Stimulated activated CD4-positive, alpha-beta T cell treated with anti-CD3 and anti-CD28 coated beads, Interleukin-2, amount 100 ng/mL, for 48 hours (primary cell): ENCODE measurements around the gene ZNF140.
A peak's percentile ranks its signal among the peaks of the same experiment; 100 is the strongest.

Experiments
- DNase-seq, 2 donors: peaks; one replicate each; pipeline ENCODE4 v3.0.0-alpha.2; 2020

Gene ZNF140

DNA sequence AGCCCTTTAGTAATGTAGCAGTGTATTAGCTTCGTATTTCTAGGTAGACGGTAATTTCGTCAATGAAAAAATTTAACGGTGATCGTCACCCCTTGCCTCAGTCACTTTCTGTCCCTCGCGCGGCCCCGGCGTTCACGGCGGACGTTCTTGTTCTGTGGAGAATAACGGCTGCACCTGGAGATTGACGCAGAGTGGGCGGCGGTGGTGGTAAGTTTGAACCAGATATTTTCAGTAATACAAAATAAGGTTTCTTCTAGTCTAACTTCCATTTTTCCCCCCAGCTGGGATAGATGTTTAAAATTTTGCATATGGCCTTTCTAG, 50.0 kb downstream of the ZNF140 start:
- DNase-seq: peak in 1 of 2 donors; percentile 18

DNA sequence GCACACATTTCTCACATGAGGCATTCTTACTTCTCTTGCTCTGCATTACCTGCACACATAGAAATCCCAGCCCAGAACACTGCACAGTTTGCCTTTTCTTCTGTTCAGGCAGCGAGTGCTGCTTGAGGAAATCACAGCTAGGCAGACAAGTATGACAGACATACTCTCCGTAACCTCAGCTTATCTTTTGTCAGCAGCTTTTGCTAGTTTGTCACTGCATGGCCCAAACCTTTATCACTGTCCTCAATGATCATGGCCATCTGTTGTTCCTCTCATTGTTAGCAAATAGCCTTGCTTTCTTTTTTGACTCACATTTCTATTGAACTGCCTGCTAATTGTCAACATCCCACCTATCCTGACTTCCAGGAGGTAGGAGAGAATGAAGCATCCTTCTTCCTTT, 55.0 kb downstream of the ZNF140 start:
- DNase-seq: no peak

DNA sequence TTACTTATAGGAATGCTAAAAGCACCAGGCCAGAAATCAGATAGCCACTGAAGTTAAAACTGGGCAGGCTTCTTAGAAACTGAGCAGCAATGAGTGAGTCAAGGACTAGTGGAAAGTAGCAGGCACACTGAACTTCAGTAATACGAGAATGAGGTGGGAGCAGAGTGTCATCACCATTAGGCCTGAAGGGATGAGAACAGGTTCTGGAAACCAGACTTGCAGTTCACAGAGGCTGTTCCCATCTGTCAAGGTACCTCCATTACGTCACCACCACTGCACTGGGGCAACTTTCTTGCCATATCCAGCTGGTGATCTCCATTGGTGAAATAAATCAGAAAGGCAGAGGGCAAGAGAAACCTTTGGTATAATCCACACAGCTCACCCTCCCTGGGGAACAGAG, 65.3 kb downstream of the ZNF140 start:
- DNase-seq: no peak

DNA sequence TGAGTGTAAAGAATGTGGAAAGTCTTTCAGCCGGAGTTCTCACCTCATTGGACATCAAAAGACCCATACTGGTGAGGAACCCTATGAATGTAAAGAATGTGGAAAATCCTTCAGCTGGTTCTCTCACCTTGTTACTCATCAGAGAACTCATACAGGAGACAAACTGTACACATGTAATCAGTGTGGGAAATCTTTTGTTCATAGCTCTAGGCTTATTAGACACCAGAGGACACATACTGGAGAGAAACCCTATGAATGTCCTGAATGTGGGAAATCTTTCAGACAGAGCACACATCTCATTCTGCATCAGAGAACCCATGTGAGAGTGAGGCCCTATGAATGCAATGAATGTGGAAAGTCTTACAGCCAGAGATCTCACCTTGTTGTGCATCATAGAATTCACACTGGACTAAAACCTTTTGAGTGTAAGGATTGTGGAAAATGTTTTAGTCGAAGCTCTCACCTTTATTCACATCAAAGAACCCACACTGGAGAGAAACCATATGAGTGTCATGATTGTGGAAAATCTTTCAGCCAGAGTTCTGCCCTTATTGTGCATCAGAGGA, 75.5 kb downstream of the ZNF140 start:
- DNase-seq: no peak
